Loucy (cell line): ENCODE measurements around the gene P3H1.

ENCODE experiments used
- H2AFZ ChIP-seq: fragments of 200-600 bp; sonication (generic); 2 replicates; pipeline ENCODE4 v1.6.0; 2016; ENCODE audit warnings: antibody characterized with exemption, mild to moderate bottlenecking, low read length, moderate library complexity
- H3F3A ChIP-seq: fragments of 200-600 bp; 2 replicates; pipeline ENCODE4 v1.6.0; 2016; ENCODE audit warnings: antibody characterized with exemption, low read depth, mild to moderate bottlenecking
- H3K27me3 ChIP-seq: fragments of 200-600 bp; sonication (generic); 2 replicates; pipeline ENCODE4 v1.6.1; 2014; ENCODE audit warnings: low read length, mild to moderate bottlenecking; ENCODE audit not compliant: insufficient read depth, poor library complexity, severe bottlenecking
- H3K36me3 ChIP-seq: fragments of 200-600 bp; sonication (generic); 2 replicates; pipeline ENCODE4 v1.6.1; 2016; ENCODE audit warnings: low read length; ENCODE audit not compliant: insufficient read depth
- H3K4me1 ChIP-seq: fragments of 200-600 bp; sonication (generic); 2 replicates; pipeline ENCODE4 v1.5.1; 2014; ENCODE audit warnings: low read length, mild to moderate bottlenecking; ENCODE audit not compliant: insufficient read depth, poor library complexity, severe bottlenecking
- H3K4me2 ChIP-seq: fragments of 200-600 bp; sonication (generic); 2 replicates; pipeline ENCODE4 v1.6.0; 2014; ENCODE audit warnings: antibody characterized with exemption, low read length, low read depth, mild to moderate bottlenecking; ENCODE audit not compliant: poor library complexity, severe bottlenecking
- H3K4me3 ChIP-seq: fragments of 200-600 bp; sonication (generic); 2 replicates; pipeline ENCODE4 v1.5.1; 2014; ENCODE audit warnings: low read length, mild to moderate bottlenecking, mixed read lengths; ENCODE audit not compliant: poor library complexity, severe bottlenecking
- H3K79me2 ChIP-seq: fragments of 200-600 bp; sonication (generic); 2 replicates; pipeline ENCODE4 v1.6.1; 2014; ENCODE audit warnings: low read length; ENCODE audit not compliant: insufficient read depth
- H3K9ac ChIP-seq: fragments of 200-600 bp; sonication (generic); 2 replicates; pipeline ENCODE4 v1.6.0; 2014; ENCODE audit warnings: mild to moderate bottlenecking, low read depth, low read length, moderate library complexity; ENCODE audit not compliant: poor library complexity, severe bottlenecking
- H3K9me2 ChIP-seq: fragments of 200-600 bp; sonication (generic); replicated peaks from 2 replicates; pipeline ENCODE4 v1.6.1; 2016; ENCODE audit warnings: low read depth, low read length, mixed read lengths
- H3K9me3 ChIP-seq: fragments of 200-600 bp; sonication (generic); 2 replicates; pipeline ENCODE4 v1.6.1; 2014; ENCODE audit warnings: mild to moderate bottlenecking, antibody characterized with exemption, low read length, low read depth; ENCODE audit not compliant: insufficient read depth
- H4K20me1 ChIP-seq: fragments of 200-600 bp; sonication (generic); 2 replicates; pipeline ENCODE4 v1.6.0; 2014; ENCODE audit warnings: antibody characterized with exemption, low read length, mild to moderate bottlenecking; ENCODE audit not compliant: insufficient read depth, poor library complexity, severe bottlenecking
- CTCF ChIP-seq: fragments of 200-600 bp; sonication (generic); conservative IDR thresholded peaks from 2 replicates; pipeline ENCODE4 v1.5.1; 2014; ENCODE audit warnings: mild to moderate bottlenecking, antibody characterized with exemption, low read length
- EZH2phosphoT487 ChIP-seq: fragments of 200-600 bp; IDR thresholded peaks from 2 replicates; pipeline ENCODE4 v1.6.1; 2018; ENCODE audit warnings: antibody characterized with exemption, mild to moderate bottlenecking, moderate library complexity, borderline replicate concordance

Gene P3H1

GRCh38 chr1:42748461-42749410 is 18.1 kb downstream of the P3H1 start:
- H3K36me3 ChIP-seq: peaks cover 32% of the 10 kb centered on the region; the same call in 1 of the 2 replicates
- H3K4me3 ChIP-seq: no peak overlapping the region

GRCh38 chr1:42748021-42748420 is 18.8 kb downstream of the P3H1 start:
- Histone ChIP-seq H3K9me3 (no peaks in the 10 kb centered on the region), H3F3A (no peaks in the 10 kb centered on the region), H3K4me3 (no peak overlapping the region), H3K9ac (no peak overlapping the region), H3K4me2 (no peak overlapping the region), H4K20me1 (no peaks in the 10 kb centered on the region), H3K4me1 (no peaks in the 10 kb centered on the region), H3K27me3 (no peaks in the 10 kb centered on the region), H3K79me2 (no peaks in the 10 kb centered on the region), H2AFZ (no peak overlapping the region), H3K36me3 (peaks cover 32% of the 10 kb centered on the region; the same call in 1 of the 2 replicates), H3K9me2 (no peaks in the 10 kb centered on the region)
- TF ChIP-seq EZH2phosphoT487: no peak
- TF ChIP-seq CTCF: no peak

More at GRCh38 chr1:42748461-42749410, 18.1 kb downstream of the P3H1 start:
- Histone ChIP-seq H3K9ac (no peak overlapping the region), H3K79me2 (no peaks in the 10 kb centered on the region), H3F3A (no peaks in the 10 kb centered on the region), H3K27me3 (no peaks in the 10 kb centered on the region), H3K4me1 (no peaks in the 10 kb centered on the region), H3K9me2 (no peaks in the 10 kb centered on the region), H4K20me1 (no peaks in the 10 kb centered on the region), H3K9me3 (no peaks in the 10 kb centered on the region), H3K4me2 (no peak overlapping the region), H2AFZ (no peak overlapping the region)
- TF ChIP-seq EZH2phosphoT487 (no peak), CTCF (no peak)

GRCh38 chr1:42747125-42747524 is 19.7 kb downstream of the P3H1 start:
- no peaks in the 10 kb centered on the region for H3K79me2 ChIP-seq
- no peaks in the 10 kb centered on the region for H4K20me1 ChIP-seq
- H3K4me2 ChIP-seq: no peak overlapping the region
- H3K27me3 ChIP-seq: no peaks in the 10 kb centered on the region
- H3K4me3 ChIP-seq: no peak overlapping the region
- H3K9ac ChIP-seq: no peak overlapping the region
- no peak overlapping the region for H2AFZ ChIP-seq
- H3K4me1 ChIP-seq: no peaks in the 10 kb centered on the region
- peaks cover 27% of the 10 kb centered on the region; the same call in 1 of the 2 replicates for H3K36me3 ChIP-seq
- TF ChIP-seq CTCF: peak; percentile 81
- no peak for TF ChIP-seq EZH2phosphoT487
- H3F3A ChIP-seq: no peaks in the 10 kb centered on the region
- no peaks in the 10 kb centered on the region for H3K9me2 ChIP-seq
- H3K9me3 ChIP-seq: no peaks in the 10 kb centered on the region
